ENCODE measurements around the gene OTUD3.
"Not testable (repeated sequence)": the region's sequence is repeated elsewhere in the genome, so short reads cannot be mapped to it uniquely, and the experiment has no call there.

The OTUD3 gene

GRCh38 chr1:19860418-19860817 lies 21.8 kb upstream of the OTUD3 start:
- no peaks in the 10 kb centered on the region for H3K36me3 Mint-ChIP-seq (ENCODE audit: low read depth)
- peaks cover 5% of the 10 kb centered on the region for H3K9me3 Mint-ChIP-seq
- peaks cover 6% of the 10 kb centered on the region for H3K27me3 Mint-ChIP-seq (ENCODE audit: low read depth)
- no peak for DNase-seq (ENCODE audit: low spot score)
- no peak overlapping the region for H3K27ac Mint-ChIP-seq
- peaks cover 1% of the 10 kb centered on the region for H3K4me1 Mint-ChIP-seq (ENCODE audit: low read depth)
- H3K4me3 Mint-ChIP-seq, result no peak overlapping the region

GRCh38 chr1:19861034-19861433 lies 21.2 kb upstream of the OTUD3 start:
- Mint-ChIP-seq H3K4me1 (ENCODE audit: low read depth) (peaks cover 1% of the 10 kb centered on the region), H3K27ac (no peak overlapping the region), H3K36me3 (ENCODE audit: low read depth) (no peaks in the 10 kb centered on the region), H3K4me3 (no peak overlapping the region), H3K27me3 (ENCODE audit: low read depth) (peaks cover 8% of the 10 kb centered on the region), H3K9me3 (peaks cover 5% of the 10 kb centered on the region)
- no peak for DNase-seq (ENCODE audit: low spot score)

GRCh38 chr1:19861842-19862530 lies 20.2 kb upstream of the OTUD3 start:
- Mint-ChIP-seq H3K27me3 (ENCODE audit: low read depth) (peaks cover 12% of the 10 kb centered on the region), H3K4me1 (ENCODE audit: low read depth) (peaks cover 1% of the 10 kb centered on the region), H3K4me3 (no peak overlapping the region), H3K9me3 (peaks cover 5% of the 10 kb centered on the region), H3K27ac (no peak overlapping the region), H3K36me3 (ENCODE audit: low read depth) (no peaks in the 10 kb centered on the region)
- no peak for DNase-seq (ENCODE audit: low spot score)

- no peak overlapping the region for H3K27ac Mint-ChIP-seq
- peaks cover 20% of the 10 kb centered on the region for H3K27me3 Mint-ChIP-seq (ENCODE audit: low read depth)
- H3K9me3 Mint-ChIP-seq, result peaks cover 5% of the 10 kb centered on the region
- H3K4me3 Mint-ChIP-seq, result no peak overlapping the region
- DNase-seq (ENCODE audit: low spot score), result no peak
- H3K4me1 Mint-ChIP-seq (ENCODE audit: low read depth), result peaks cover 1% of the 10 kb centered on the region
- H3K36me3 Mint-ChIP-seq (ENCODE audit: low read depth), result no peaks in the 10 kb centered on the region
These were observed 19.3 kb upstream of the OTUD3 start for GRCh38 chr1:19862944-19863343.

DNA sequence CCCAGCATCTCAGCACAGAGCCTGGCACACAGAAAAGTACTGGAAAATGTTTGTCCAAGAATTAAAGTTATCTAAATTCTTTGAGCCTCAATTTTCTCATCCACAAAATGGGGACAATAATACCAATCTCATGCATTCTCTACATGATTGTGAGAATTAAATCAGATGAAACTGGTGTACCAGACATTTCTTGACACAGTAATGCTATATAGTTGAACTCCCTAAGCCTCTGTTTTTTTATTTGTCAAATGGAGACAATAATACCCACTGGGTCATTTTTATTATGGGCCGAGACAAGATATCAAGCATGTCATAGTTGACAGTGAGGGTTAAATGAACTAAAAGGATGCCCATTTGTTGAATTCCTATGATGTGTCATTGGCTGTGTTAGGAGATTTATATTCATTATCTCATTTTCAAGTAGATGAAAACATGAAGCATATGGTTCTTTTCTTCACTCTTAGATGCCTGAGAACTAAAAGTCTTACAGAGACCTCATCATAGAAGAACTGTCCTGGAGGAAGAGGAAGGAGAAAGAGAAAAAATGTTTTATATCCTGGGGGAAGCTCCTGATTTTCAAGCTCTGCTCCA lies 17.5 kb upstream of the OTUD3 start:
- Mint-ChIP-seq H3K36me3 (ENCODE audit: low read depth) (no peaks in the 10 kb centered on the region), H3K27ac (no peak overlapping the region), H3K27me3 (ENCODE audit: low read depth) (peaks cover 23% of the 10 kb centered on the region), H3K4me3 (no peak overlapping the region), H3K9me3 (peaks cover 5% of the 10 kb centered on the region), H3K4me1 (ENCODE audit: low read depth) (no peaks in the 10 kb centered on the region)
- no peak for DNase-seq (ENCODE audit: low spot score)

GRCh38 chr1:19866029-19866428 lies 16.2 kb upstream of the OTUD3 start:
- no peaks in the 10 kb centered on the region for H3K36me3 Mint-ChIP-seq (ENCODE audit: low read depth)
- no peak overlapping the region for H3K27ac Mint-ChIP-seq
- DNase-seq (ENCODE audit: low spot score), result no peak
- H3K4me1 Mint-ChIP-seq (ENCODE audit: low read depth), result no peaks in the 10 kb centered on the region
- H3K9me3 Mint-ChIP-seq, result peaks cover 5% of the 10 kb centered on the region
- H3K4me3 Mint-ChIP-seq, result no peak overlapping the region
- peaks cover 21% of the 10 kb centered on the region for H3K27me3 Mint-ChIP-seq (ENCODE audit: low read depth)

DNA sequence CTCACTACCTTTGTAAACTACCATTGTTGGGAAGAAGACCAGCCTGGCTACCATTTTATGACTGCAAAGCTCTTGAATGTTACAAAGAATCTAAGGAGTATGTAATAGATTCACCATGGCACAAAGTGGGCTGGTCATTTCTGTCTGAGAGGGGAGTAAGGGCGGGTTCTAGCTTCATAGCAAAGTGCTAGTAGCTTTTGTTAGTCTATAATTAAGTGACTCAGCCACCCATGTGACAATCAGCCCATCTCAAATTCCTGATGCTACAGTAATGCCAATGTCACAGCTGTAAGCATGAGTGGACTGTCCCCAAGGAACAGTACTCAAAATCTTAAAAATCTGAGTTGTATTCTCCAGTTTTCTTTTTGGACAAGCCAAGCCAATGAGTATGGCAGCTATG lies 15.4 kb upstream of the OTUD3 start:
- DNase-seq (ENCODE audit: low spot score), result no peak
- Mint-ChIP-seq H3K36me3 (ENCODE audit: low read depth) (no peaks in the 10 kb centered on the region), H3K9me3 (peaks cover 5% of the 10 kb centered on the region), H3K27ac (no peak overlapping the region), H3K27me3 (ENCODE audit: low read depth) (peaks cover 21% of the 10 kb centered on the region), H3K4me1 (ENCODE audit: low read depth) (no peaks in the 10 kb centered on the region), H3K4me3 (no peak overlapping the region)

GRCh38 chr1:19868575-19868974 lies 13.6 kb upstream of the OTUD3 start:
- not testable (repeated sequence) for H3K9me3 Mint-ChIP-seq; DNase-seq (ENCODE audit: low spot score); H3K27ac Mint-ChIP-seq; H3K36me3 Mint-ChIP-seq (ENCODE audit: low read depth); H3K4me1 Mint-ChIP-seq (ENCODE audit: low read depth); H3K4me3 Mint-ChIP-seq
- peaks cover 22% of the 10 kb centered on the region for H3K27me3 Mint-ChIP-seq (ENCODE audit: low read depth)

DNA sequence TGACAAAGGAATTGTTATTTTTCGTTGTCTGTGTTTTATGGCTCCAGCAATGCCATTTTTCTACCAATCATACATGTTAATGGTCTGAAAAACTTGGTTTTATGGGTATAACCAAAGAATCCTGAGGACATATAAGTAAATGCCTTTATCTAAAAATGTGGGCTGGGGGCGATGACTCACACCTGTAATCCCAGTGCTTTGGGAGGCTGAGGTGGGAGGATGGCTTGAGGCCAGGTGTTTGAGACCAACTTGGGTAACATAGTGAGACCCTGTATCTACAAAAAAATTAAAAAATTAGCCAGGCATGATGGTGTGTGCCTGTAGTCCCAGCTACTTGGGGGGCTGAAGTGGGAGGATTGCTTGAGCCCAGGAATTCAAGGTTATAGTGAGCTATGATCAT lies 12.7 kb upstream of the OTUD3 start:
- H3K27me3 Mint-ChIP-seq (ENCODE audit: low read depth), result peaks cover 22% of the 10 kb centered on the region
- not testable (repeated sequence) for H3K9me3 Mint-ChIP-seq; H3K27ac Mint-ChIP-seq; DNase-seq (ENCODE audit: low spot score); H3K36me3 Mint-ChIP-seq (ENCODE audit: low read depth); H3K4me1 Mint-ChIP-seq (ENCODE audit: low read depth); H3K4me3 Mint-ChIP-seq

DNA sequence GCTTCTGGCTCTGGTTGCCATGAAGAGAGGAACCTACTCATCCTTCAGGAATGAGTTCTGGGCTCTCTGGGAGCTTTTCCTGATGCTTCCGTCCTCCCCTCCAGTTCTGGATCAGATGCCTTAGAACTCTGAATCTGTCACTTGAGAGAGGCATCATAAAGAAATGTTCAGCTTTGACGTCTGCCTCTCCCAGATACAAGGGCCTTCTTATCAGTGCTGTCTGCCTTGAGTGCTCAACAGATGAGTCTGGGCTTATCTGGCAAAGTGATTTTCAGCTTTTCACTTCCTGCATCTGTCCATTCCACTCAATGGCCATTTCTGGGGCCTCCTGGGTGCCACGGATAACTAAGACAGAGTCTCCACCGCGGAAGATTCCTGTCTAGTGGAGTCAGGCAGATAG lies 12.3 kb upstream of the OTUD3 start:
- H3K27me3 Mint-ChIP-seq (ENCODE audit: low read depth), result peaks cover 20% of the 10 kb centered on the region
- H3K27ac Mint-ChIP-seq, result no peak overlapping the region
- H3K4me1 Mint-ChIP-seq (ENCODE audit: low read depth), result no peaks in the 10 kb centered on the region
- no peaks in the 10 kb centered on the region for H3K9me3 Mint-ChIP-seq
- no peak for DNase-seq (ENCODE audit: low spot score)
- no peaks in the 10 kb centered on the region for H3K36me3 Mint-ChIP-seq (ENCODE audit: low read depth)
- no peak overlapping the region for H3K4me3 Mint-ChIP-seq

- H3K4me1 Mint-ChIP-seq (ENCODE audit: low read depth), result no peaks in the 10 kb centered on the region
- H3K27me3 Mint-ChIP-seq (ENCODE audit: low read depth), result peaks cover 13% of the 10 kb centered on the region
- H3K9me3 Mint-ChIP-seq, result no peaks in the 10 kb centered on the region
- H3K4me3 Mint-ChIP-seq, result no peak overlapping the region
- DNase-seq (ENCODE audit: low spot score), result no peak
- no peak overlapping the region for H3K27ac Mint-ChIP-seq
- no peaks in the 10 kb centered on the region for H3K36me3 Mint-ChIP-seq (ENCODE audit: low read depth)
These were observed 10.0 kb upstream of the OTUD3 start for GRCh38 chr1:19872190-19872589.

GRCh38 chr1:19877181-19877750 lies 4.9 kb upstream of the OTUD3 start:
- Mint-ChIP-seq H3K4me1 (ENCODE audit: low read depth) (peaks cover 2% of the 10 kb centered on the region), H3K9me3 (peaks cover 3% of the 10 kb centered on the region), H3K27ac (no peak overlapping the region), H3K36me3 (ENCODE audit: low read depth) (no peaks in the 10 kb centered on the region), H3K4me3 (no peak overlapping the region), H3K27me3 (ENCODE audit: low read depth) (peaks cover 11% of the 10 kb centered on the region)
- no peak for DNase-seq (ENCODE audit: low spot score)

DNA sequence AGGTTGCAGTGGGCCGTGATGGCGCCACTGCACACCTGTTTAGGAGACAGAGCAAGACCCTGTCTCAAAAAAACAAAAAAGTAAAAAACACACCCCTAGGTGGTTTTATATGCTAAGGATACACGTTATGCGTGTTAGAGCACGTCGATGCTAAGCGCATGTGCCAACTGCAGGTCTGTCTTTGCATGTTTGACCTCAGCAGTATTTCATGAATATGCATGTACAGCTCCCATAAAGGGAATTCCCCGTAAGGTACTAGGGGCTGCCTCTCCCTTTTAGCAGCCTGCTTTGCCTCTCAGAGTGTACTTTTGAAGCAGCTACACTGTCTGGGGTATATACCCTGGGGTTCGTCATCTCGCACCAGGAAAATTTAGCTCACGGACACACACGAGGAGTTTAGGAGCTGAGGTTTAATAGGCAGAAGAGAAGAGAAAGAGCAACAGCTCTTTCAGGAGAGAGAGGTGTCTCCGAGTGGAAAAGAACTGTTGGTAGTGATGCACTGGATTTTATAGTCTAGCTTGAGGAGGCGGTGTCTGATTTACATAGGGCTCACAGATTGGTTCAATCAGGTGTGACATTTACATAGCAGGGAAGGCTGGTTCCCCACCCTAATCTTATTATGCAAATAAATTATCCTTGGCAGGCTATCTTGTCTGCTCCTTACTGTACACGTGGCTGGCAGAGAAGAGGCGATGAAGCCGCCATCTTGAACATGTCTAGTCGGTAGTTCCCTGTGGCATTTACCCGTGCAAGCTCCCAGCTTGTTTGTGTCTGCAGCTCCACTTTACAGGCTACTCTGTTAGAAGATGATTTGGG lies 4.2 kb upstream of the OTUD3 start:
- DNase-seq (ENCODE audit: low spot score), result no peak
- peaks cover 5% of the 10 kb centered on the region for H3K4me1 Mint-ChIP-seq (ENCODE audit: low read depth)
- peaks cover 3% of the 10 kb centered on the region for H3K9me3 Mint-ChIP-seq
- H3K36me3 Mint-ChIP-seq (ENCODE audit: low read depth), result no peaks in the 10 kb centered on the region
- no peak overlapping the region for H3K27ac Mint-ChIP-seq
- H3K27me3 Mint-ChIP-seq (ENCODE audit: low read depth), result peaks cover 11% of the 10 kb centered on the region
- no peak overlapping the region for H3K4me3 Mint-ChIP-seq

- DNase-seq (ENCODE audit: low spot score), result no peak
- Mint-ChIP-seq H3K27ac (no peak overlapping the region), H3K4me1 (ENCODE audit: low read depth) (peaks cover 10% of the 10 kb centered on the region), H3K9me3 (peaks cover 3% of the 10 kb centered on the region), H3K4me3 (no peak overlapping the region), H3K36me3 (ENCODE audit: low read depth) (no peaks in the 10 kb centered on the region), H3K27me3 (ENCODE audit: low read depth) (peaks cover 8% of the 10 kb centered on the region)
These were observed 3.6 kb upstream of the OTUD3 start for GRCh38 chr1:19878637-19878985.
